Thoracic aorta (tissue), 2 donors: Measurements from ENCODE around the gene FXYD1. TPM values are rescaled to one million over a fixed set of nuclear protein-coding genes. Genes with fewer than 3 reads are reported as not detected.

Source experiments
- ATAC-seq: fragments of 150-250 bp; one replicate; pipeline ENCODE4 v1.8.0; 2017; ENCODE audit warnings: low read depth; ENCODE audit not compliant: insufficient number of reproducible peaks, low FRiP score
- DNase-seq: peaks from one replicate; pipeline ENCODE4 v3.0.0-alpha.2; 2020; ENCODE audit warnings: low spot score
- H3K27ac ChIP-seq, 2 donors: fragments of 200-600 bp; sonication (generic); 1 replicate in 1 of 2; 2 replicates in 1 of 2; pipeline ENCODE4 v1.5.1; 2016; ENCODE audit warnings: mild to moderate bottlenecking in 2 of 2, moderate library complexity in 2 of 2
- H3K27me3 ChIP-seq: fragments of 200-600 bp; sonication (generic); replicated peaks from 2 replicates; pipeline ENCODE4 v1.6.0; 2016; ENCODE audit warnings: mild to moderate bottlenecking; ENCODE audit not compliant: insufficient read depth
- H3K36me3 ChIP-seq: fragments of 200-600 bp; sonication (generic); one replicate; pipeline ENCODE4 v1.5.1; 2016
- H3K4me1 ChIP-seq, 2 donors: fragments of 200-600 bp; sonication (generic); 1 replicate in 1 of 2; 2 replicates in 1 of 2; pipeline versions ENCODE4 v1.5.1 to v1.6.0; 2016; ENCODE audit warnings: low read depth in 2 of 2, mild to moderate bottlenecking in 1 of 2; ENCODE audit not compliant: control insufficient read depth in 1 of 2
- H3K4me3 ChIP-seq: fragments of 200-600 bp; sonication (generic); 2 replicates; pipeline ENCODE4 v1.5.1; 2016; ENCODE audit warnings: mild to moderate bottlenecking
- H3K9me3 ChIP-seq: fragments of 200-600 bp; sonication (generic); 2 replicates; pipeline ENCODE4 v1.5.1; 2016
- total RNA-seq, 2 donors: library from RNA; depleted of rRNA; stranded (reverse); fragments of >200 nt; gene quantifications; one replicate each; pipeline versions ENCODE4 v1.1.0 to v1.2.3, GENCODE V29; 2016
- TF ChIP-seq, protein P1 (sequence below): fragments of 200-600 bp; sonication (generic); IDR thresholded peaks from one replicate; pipeline ENCODE4 v1.5.1; 2019; ENCODE audit warnings: antibody characterized with exemption

FXYD1 gene
- total RNA-seq, 2 donors from 2014 or later, result 50.7 to 65.8 TPM

DNA sequence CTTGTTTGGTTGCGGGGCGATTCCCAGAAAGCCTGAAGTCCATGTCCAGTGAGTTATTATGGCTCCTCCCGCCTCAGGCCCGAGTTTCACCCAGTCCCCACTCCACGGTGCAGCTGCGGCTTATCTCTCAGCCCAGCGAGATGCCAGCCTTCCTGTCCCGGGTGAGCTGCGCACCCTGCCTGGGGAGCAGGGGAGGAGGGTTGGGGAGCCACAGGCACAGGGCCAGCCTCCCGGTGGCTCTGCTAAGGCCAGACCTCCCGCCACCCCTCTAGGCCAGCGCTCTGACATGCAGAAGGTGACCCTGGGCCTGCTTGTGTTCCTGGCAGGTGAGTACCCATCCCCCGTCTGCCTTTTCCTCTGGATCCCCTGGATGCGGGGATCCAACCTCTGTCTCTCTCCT lies 19.5 kb upstream of the FXYD1 start:
- H3K4me1 ChIP-seq, result peaks cover 3 to 19% of the 10 kb centered on the region in 2 donors
- no peaks in the 10 kb centered on the region for H3K36me3 ChIP-seq
- H3K27me3 ChIP-seq, result no peaks in the 10 kb centered on the region
- no peaks in the 10 kb centered on the region for H3K9me3 ChIP-seq
- no peak overlapping the region for H3K4me3 ChIP-seq
- TF ChIP-seq, protein P1, sequence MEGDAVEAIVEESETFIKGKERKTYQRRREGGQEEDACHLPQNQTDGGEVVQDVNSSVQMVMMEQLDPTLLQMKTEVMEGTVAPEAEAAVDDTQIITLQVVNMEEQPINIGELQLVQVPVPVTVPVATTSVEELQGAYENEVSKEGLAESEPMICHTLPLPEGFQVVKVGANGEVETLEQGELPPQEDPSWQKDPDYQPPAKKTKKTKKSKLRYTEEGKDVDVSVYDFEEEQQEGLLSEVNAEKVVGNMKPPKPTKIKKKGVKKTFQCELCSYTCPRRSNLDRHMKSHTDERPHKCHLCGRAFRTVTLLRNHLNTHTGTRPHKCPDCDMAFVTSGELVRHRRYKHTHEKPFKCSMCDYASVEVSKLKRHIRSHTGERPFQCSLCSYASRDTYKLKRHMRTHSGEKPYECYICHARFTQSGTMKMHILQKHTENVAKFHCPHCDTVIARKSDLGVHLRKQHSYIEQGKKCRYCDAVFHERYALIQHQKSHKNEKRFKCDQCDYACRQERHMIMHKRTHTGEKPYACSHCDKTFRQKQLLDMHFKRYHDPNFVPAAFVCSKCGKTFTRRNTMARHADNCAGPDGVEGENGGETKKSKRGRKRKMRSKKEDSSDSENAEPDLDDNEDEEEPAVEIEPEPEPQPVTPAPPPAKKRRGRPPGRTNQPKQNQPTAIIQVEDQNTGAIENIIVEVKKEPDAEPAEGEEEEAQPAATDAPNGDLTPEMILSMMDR, result no peak
- no peak for DNase-seq
- H3K27ac ChIP-seq, result no peak overlapping the region
- no peak for ATAC-seq

DNA sequence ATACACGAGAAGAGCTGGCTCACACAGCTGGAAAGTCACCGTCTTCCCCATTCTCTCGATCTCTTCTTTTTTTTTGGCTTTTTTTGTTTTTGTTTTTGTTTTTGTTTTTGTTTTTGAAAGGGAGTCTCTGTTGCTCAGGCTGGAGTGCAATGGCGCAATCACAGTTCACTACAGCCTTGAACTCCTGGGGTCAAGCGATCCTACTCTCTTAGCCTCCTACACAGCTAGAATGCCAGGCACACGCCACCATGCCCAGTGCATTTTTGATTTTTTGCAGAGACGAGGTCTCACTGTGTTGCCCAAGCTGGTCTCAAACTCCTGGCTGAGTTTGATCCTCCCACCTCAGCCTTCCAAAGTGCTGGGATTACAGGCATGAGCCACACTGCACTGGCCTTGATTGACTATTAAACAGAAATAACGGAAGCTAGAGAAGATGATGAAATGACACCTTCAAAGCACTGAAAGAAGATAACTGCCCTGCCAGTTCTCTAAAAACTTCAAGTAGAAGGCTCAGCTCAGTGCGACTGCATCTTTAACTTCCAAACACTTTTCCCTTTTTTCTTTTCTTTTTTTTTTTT lies 19.0 kb upstream of the FXYD1 start:
- Histone ChIP-seq H3K4me1 (peaks cover under 1 to 23% of the 10 kb centered on the region in 2 donors), H3K27me3 (no peaks in the 10 kb centered on the region), H3K36me3 (no peaks in the 10 kb centered on the region), H3K9me3 (no peaks in the 10 kb centered on the region), H3K4me3 (no peak overlapping the region), H3K27ac (no peak overlapping the region)
- TF ChIP-seq, protein P1, result no peak
- ATAC-seq (no peak), DNase-seq (no peak)

DNA sequence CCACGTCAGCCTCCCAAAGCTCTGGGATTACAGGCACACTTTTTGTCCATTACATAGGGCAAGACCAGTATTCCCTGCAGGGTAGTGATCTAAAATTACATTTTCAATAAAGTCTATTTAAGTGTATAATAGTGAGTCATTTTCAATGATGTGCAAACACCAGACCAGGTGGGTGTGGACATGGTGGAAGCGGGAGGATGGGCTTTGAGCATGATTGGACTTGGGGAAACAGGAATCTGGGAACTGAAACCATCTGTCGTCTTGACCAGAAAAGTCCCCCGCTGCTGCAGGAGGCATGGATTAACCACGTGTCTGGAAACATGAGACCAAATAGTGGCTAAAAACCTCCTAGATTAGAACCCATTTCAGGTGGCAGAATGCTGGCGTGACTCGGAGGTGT lies 18.1 kb upstream of the FXYD1 start:
- H3K9me3 ChIP-seq, result no peaks in the 10 kb centered on the region
- no peaks in the 10 kb centered on the region for H3K36me3 ChIP-seq
- H3K27ac ChIP-seq, result no peak overlapping the region
- peaks cover 5 to 24% of the 10 kb centered on the region in 2 donors for H3K4me1 ChIP-seq
- no peaks in the 10 kb centered on the region for H3K27me3 ChIP-seq
- no peak for DNase-seq
- TF ChIP-seq, protein P1, result no peak
- no peak for ATAC-seq
- H3K4me3 ChIP-seq, result no peak overlapping the region

DNA sequence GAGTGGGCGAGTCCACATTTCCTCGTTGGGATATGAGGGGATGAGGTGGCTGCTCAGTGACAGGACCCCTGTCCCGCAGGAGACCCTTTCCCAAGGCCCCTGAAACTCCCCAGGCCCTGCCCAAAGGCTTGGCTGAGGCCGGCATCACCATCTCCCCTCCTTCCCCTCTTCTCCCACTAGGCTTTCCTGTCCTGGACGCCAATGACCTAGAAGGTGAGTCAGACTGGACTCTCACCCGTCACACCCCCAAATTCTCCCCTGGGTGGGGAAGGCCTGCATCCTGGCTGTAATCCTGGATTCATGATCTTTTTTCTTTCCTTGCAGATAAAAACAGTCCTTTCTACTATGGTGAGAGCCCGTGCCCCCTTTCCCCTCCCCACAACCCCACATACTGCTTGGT lies 17.7 kb upstream of the FXYD1 start:
- Histone ChIP-seq H3K27me3 (no peaks in the 10 kb centered on the region), H3K4me1 (peaks cover 5 to 24% of the 10 kb centered on the region in 2 donors), H3K9me3 (no peaks in the 10 kb centered on the region), H3K27ac (no peak overlapping the region), H3K4me3 (no peak overlapping the region), H3K36me3 (no peaks in the 10 kb centered on the region)
- no peak for ATAC-seq
- TF ChIP-seq, protein P1, result no peak
- DNase-seq, result no peak

DNA sequence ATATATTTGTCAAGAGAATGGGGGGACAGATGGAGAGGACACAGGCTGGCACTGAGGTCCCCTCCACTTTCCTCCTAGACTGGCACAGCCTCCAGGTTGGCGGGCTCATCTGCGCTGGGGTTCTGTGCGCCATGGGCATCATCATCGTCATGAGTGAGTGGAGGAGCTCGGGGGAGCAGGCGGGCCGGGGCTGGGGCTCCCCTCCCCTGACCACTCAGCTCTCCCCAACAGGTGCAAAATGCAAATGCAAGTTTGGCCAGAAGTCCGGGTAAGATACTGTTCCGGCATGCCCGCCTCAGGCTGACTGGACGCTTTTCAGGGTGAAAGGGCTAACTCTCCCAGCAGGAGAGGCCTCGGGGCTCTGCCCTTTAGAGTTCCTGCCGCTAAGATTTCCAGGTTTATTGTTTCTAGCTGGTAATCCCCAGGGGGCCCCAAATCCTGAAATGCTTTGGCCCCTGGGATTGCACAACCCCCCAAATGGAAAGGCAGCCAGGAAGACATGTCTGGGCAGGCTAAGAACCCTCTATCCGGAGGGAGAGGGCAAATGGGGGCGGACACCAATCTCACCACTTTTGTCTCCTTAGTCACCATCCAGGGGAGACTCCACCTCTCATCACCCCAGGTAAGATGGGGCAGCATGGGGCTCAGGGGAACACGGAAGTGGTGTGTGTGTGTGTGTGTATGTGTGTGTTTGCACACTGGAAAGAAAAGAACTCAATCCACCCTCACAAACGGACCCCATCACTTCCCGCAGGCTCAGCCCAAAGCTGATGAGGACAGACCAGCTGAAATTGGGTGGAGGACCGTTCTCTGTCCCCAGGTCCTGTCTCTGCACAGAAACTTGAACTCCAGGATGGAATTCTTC lies 15.7 kb upstream of the FXYD1 start:
- TF ChIP-seq, protein P1, result no peak
- H3K27ac ChIP-seq, result peak overlapping the region; percentile 88 to 92
- no peak overlapping the region for H3K4me3 ChIP-seq
- H3K9me3 ChIP-seq, result no peaks in the 10 kb centered on the region
- no peak for ATAC-seq
- no peak for DNase-seq
- H3K4me1 ChIP-seq, result peaks cover 5 to 30% of the 10 kb centered on the region in 2 donors
- H3K27me3 ChIP-seq, result no peaks in the 10 kb centered on the region
- H3K36me3 ChIP-seq, result no peaks in the 10 kb centered on the region
